ENCODE measurements around the gene WDR64. TPM values are rescaled to one million over a fixed set of nuclear protein-coding genes. Genes with fewer than 3 reads are reported as not detected.

Gene WDR64
- total RNA-seq, 1 experiment from 2014 or later, result not detected

- POLR2A ChIA-PET, result interaction anchor here (1.9 kb wide), 1 partner anchor 8 kb away, joined by 10 read pairs; no protein-coding TSS in a partner anchor
- peaks cover 8% of the 10 kb centered on the region for H3K9me3 Mint-ChIP-seq (ENCODE audit: unreplicated experiment)
- no peak overlapping the region for H3K27ac Mint-ChIP-seq (ENCODE audit: low read depth, unreplicated experiment)
Measured at GRCh38 chr1:241696172-241696814, 44.2 kb downstream of the WDR64 start.

GRCh38 chr1:241696815-241697639 is 44.9 kb downstream of the WDR64 start:
- no peaks in the 10 kb centered on the region for H3K27me3 Mint-ChIP-seq (ENCODE audit: insufficient read depth, unreplicated experiment)
- H3K4me1 Mint-ChIP-seq (ENCODE audit: insufficient read depth, unreplicated experiment), result no peaks in the 10 kb centered on the region
- intact Hi-C loops (cut with micrococcal nuclease), result no loop called here
- H3K36me3 Mint-ChIP-seq (ENCODE audit: insufficient read depth, unreplicated experiment), result no peaks in the 10 kb centered on the region
- BruUV-seq (replicated peaks), result no TSS peak
- POLR2A ChIA-PET, result interaction anchor here (0.7 to 1.9 kb wide), 6 partner anchors 9 to 58 kb away, joined by 4 to 10 read pairs (median 5); partner anchors contain the start of genes CHML and OPN3
- H3K27ac Mint-ChIP-seq (ENCODE audit: low read depth, unreplicated experiment), result no peak overlapping the region
- peaks cover 6% of the 10 kb centered on the region for H3K9me3 Mint-ChIP-seq (ENCODE audit: unreplicated experiment)
- CTCF ChIA-PET, result interaction anchor here (0.7 to 1.9 kb wide), 3 partner anchors 13 to 301 kb away, joined by 3 read pairs; partner anchors contain the start of gene MAP1LC3C
- no peak for DNase-seq (ENCODE audit: unreplicated experiment)
- TF ChIP-seq CTCF (IDR thresholded peaks at IDR 0.05; ENCODE audit: unreplicated experiment), result no peak
- no peak overlapping the region for H3K4me3 Mint-ChIP-seq (ENCODE audit: unreplicated experiment)

More at GRCh38 chr1:241696172-241696814, 44.2 kb downstream of the WDR64 start:
- intact Hi-C loops (cut with micrococcal nuclease), result no loop called here
- no peak for DNase-seq (ENCODE audit: unreplicated experiment)
- no peak overlapping the region for H3K4me3 Mint-ChIP-seq (ENCODE audit: unreplicated experiment)
- BruUV-seq (replicated peaks), result no TSS peak
- no peaks in the 10 kb centered on the region for H3K4me1 Mint-ChIP-seq (ENCODE audit: insufficient read depth, unreplicated experiment)
- H3K27me3 Mint-ChIP-seq (ENCODE audit: insufficient read depth, unreplicated experiment), result no peaks in the 10 kb centered on the region
- no peaks in the 10 kb centered on the region for H3K36me3 Mint-ChIP-seq (ENCODE audit: insufficient read depth, unreplicated experiment)
- no peak for TF ChIP-seq CTCF (IDR thresholded peaks at IDR 0.05; ENCODE audit: unreplicated experiment)
- CTCF ChIA-PET, result interaction anchor here (1.9 kb wide), 1 partner anchor 19 kb away, joined by 3 read pairs; no protein-coding TSS in a partner anchor

- CTCF ChIA-PET, result interaction anchor here (0.6 to 1.9 kb wide), 4 partner anchors 13 to 301 kb away, joined by 3 read pairs; partner anchors contain the start of gene MAP1LC3C
- H3K27ac Mint-ChIP-seq (ENCODE audit: low read depth, unreplicated experiment), result no peak overlapping the region
- BruUV-seq (replicated peaks), result no TSS peak
- no peaks in the 10 kb centered on the region for H3K27me3 Mint-ChIP-seq (ENCODE audit: insufficient read depth, unreplicated experiment)
- no peaks in the 10 kb centered on the region for H3K36me3 Mint-ChIP-seq (ENCODE audit: insufficient read depth, unreplicated experiment)
- POLR2A ChIA-PET, result interaction anchor here (0.7 to 1.9 kb wide), 7 partner anchors 9 to 59 kb away, joined by 3 to 10 read pairs (median 5); partner anchors contain the start of genes CHML and OPN3
- DNase-seq (ENCODE audit: unreplicated experiment), result no peak
- no peaks in the 10 kb centered on the region for H3K9me3 Mint-ChIP-seq (ENCODE audit: unreplicated experiment)
- intact Hi-C loops (cut with micrococcal nuclease), result no loop called here
- no peak overlapping the region for H3K4me3 Mint-ChIP-seq (ENCODE audit: unreplicated experiment)
- no peak for TF ChIP-seq CTCF (IDR thresholded peaks at IDR 0.05; ENCODE audit: unreplicated experiment)
- no peaks in the 10 kb centered on the region for H3K4me1 Mint-ChIP-seq (ENCODE audit: insufficient read depth, unreplicated experiment)
Measured at GRCh38 chr1:241697640-241698018, 45.5 kb downstream of the WDR64 start.

GRCh38 chr1:241698177-241698576 is 46.1 kb downstream of the WDR64 start:
- no peak for TF ChIP-seq CTCF (IDR thresholded peaks at IDR 0.05; ENCODE audit: unreplicated experiment)
- Mint-ChIP-seq H3K27me3 (ENCODE audit: insufficient read depth, unreplicated experiment) (no peaks in the 10 kb centered on the region), H3K4me1 (ENCODE audit: insufficient read depth, unreplicated experiment) (peaks cover 4% of the 10 kb centered on the region), H3K27ac (ENCODE audit: low read depth, unreplicated experiment) (no peak overlapping the region), H3K36me3 (ENCODE audit: insufficient read depth, unreplicated experiment) (no peaks in the 10 kb centered on the region), H3K4me3 (ENCODE audit: unreplicated experiment) (no peak overlapping the region), H3K9me3 (ENCODE audit: unreplicated experiment) (no peaks in the 10 kb centered on the region)
- POLR2A ChIA-PET, result interaction anchor here (1.0 to 1.9 kb wide), 6 partner anchors 10 to 59 kb away, joined by 3 to 10 read pairs (median 5); partner anchors contain the start of genes CHML and OPN3
- no TSS peak for BruUV-seq (replicated peaks)
- CTCF ChIA-PET, result interaction anchor here (0.6 to 1.9 kb wide), 3 partner anchors 18 to 300 kb away, joined by 3 read pairs; partner anchors contain the start of gene MAP1LC3C
- DNase-seq (ENCODE audit: unreplicated experiment), result no peak
- intact Hi-C loops (cut with micrococcal nuclease), result no loop called here
